Activated T-helper 1 cell treated with anti-CD3 and anti-CD28 coated beads, Interleukin-12 subunit alpha, Interleukin-12 subunit beta, Interleukin-2, Interleukin-4 antibody, amounts not matched to agents 30 ng/mL and 10 ng/mL and 1 ng/mL, durations not matched to agents 14 hours and 24 hours and 36 hours (primary cell): ENCODE measurements around the gene HMGA1. TPM values are rescaled to one million over a fixed set of nuclear protein-coding genes. Genes with fewer than 3 reads are reported as not detected.
A peak's percentile ranks its signal among the peaks of the same experiment; 100 is the strongest.
"Not testable (repeated sequence)": the region's sequence is repeated elsewhere in the genome, so short reads cannot be mapped to it uniquely, and the experiment has no call there.

Source experiments
- DNase-seq: peaks from one replicate; pipeline ENCODE4 v3.0.0; 2021; ENCODE audit warnings: low spot score
- H3K27ac Mint-ChIP-seq: one replicate; pipeline ENCODE4 v1.8.0; 2021; ENCODE audit warnings: mild to moderate bottlenecking, mixed read lengths
- H3K27me3 Mint-ChIP-seq: one replicate; pipeline ENCODE4 v1.8.0; 2022; ENCODE audit warnings: mild to moderate bottlenecking, moderate library complexity, mixed read lengths; ENCODE audit not compliant: insufficient read depth
- H3K36me3 Mint-ChIP-seq: one replicate; pipeline ENCODE4 v1.8.0; 2021; ENCODE audit warnings: low read depth, mixed read lengths
- H3K4me1 Mint-ChIP-seq: one replicate; pipeline ENCODE4 v1.8.0; 2021; ENCODE audit warnings: low read depth, mixed read lengths
- H3K4me3 Mint-ChIP-seq: one replicate; pipeline ENCODE4 v1.8.0; 2021; ENCODE audit warnings: mild to moderate bottlenecking, moderate library complexity, mixed read lengths
- H3K9me3 Mint-ChIP-seq: one replicate; pipeline ENCODE4 v1.8.0; 2021; ENCODE audit warnings: mixed read lengths
- intact Hi-C: fragments of 100-400 bp; cut with micrococcal nuclease; formaldehyde crosslinking; loops from one replicate; pipeline ENCODE4 v1.15.1; 2024
- total RNA-seq: library from RNA; stranded (reverse); gene quantifications from 2 replicates; pipeline ENCODE4 v1.2.3, GENCODE V29; 2022

The HMGA1 gene
- total RNA-seq, 1 donor from 2014 or later = 438 TPM

DNA sequence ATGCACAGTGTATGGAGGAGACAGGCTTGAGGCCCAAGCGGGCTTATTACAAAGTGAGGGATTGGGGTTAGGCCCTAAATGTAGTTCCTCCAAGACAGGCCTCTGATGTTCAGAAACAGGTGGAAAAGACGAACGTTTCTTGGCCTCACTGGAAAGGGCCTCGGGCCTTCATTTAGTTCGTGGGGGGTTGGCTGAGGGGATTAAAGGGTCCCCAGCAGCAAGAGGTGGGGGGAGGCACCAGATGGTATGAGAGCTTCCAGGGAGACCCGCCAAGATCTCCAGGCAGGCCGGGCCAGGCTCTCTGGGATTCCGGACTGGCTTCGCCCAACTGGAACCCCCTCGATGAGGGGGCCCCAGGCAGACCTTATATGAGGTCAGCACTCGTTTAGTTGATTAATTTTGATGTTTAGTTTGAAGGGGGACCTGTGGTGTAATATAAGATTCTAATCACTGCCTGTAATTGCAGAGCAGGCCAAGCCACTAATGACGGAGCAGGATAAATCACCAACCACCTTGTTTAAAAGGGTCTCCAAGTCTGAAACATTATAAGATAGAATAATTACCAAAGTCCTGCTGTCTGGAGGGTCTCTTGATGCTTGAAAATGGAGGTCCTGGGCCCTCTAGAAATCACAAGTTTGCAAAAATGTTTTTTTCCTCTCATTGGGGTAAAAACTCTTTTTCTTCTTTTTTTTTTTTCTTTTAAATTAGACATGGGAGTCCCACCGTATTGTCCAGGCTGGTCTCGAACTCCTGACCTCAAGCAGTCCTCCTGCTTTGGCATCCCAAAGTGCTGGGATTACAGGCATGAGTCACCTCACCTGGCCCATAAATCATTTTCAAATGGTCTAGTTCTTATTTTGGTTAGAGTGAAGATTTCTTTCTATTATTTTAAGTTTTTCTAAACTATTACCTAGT, 2.2 kb downstream of the HMGA1 start:
- no peak for DNase-seq
- peaks cover 47% of the 10 kb centered on the region for H3K36me3 Mint-ChIP-seq
- H3K27ac Mint-ChIP-seq = peak overlapping the region; percentile 71
- H3K4me3 Mint-ChIP-seq = peak overlapping the region; percentile 83
- H3K9me3 Mint-ChIP-seq = no peaks in the 10 kb centered on the region
- intact Hi-C loops = loop anchor here (5.0 kb wide), 2 partner anchors 648 to 667 kb away; partner anchors contain the start of genes ANKS1A and TAF11
- no peaks in the 10 kb centered on the region for H3K27me3 Mint-ChIP-seq
- peaks cover 64% of the 10 kb centered on the region for H3K4me1 Mint-ChIP-seq

- Mint-ChIP-seq H3K27ac (peak overlapping the region; percentile 36), H3K4me1 (peaks cover 64% of the 10 kb centered on the region), H3K9me3 (no peaks in the 10 kb centered on the region), H3K36me3 (peaks cover 49% of the 10 kb centered on the region), H3K27me3 (no peaks in the 10 kb centered on the region), H3K4me3 (peak overlapping the region; percentile 83)
- no peak for DNase-seq
- intact Hi-C loops = loop anchor here (5.0 kb wide), 2 partner anchors 648 to 667 kb away; partner anchors contain the start of genes ANKS1A and TAF11
These were observed 2.8 kb downstream of the HMGA1 start for GRCh38 chr6:34239500-34239825.

GRCh38 chr6:34239893-34240292, 3.2 kb downstream of the HMGA1 start:
- Mint-ChIP-seq H3K9me3 (no peaks in the 10 kb centered on the region), H3K4me3 (peak overlapping the region; percentile 83), H3K27me3 (no peaks in the 10 kb centered on the region), H3K36me3 (peaks cover 51% of the 10 kb centered on the region), H3K4me1 (peaks cover 67% of the 10 kb centered on the region), H3K27ac (peak overlapping the region; percentile 36)
- intact Hi-C loops = loop anchor here (5.0 kb wide), 2 partner anchors 647 to 668 kb away; partner anchors contain the start of genes ANKS1A and TAF11
- no peak for DNase-seq

- peak overlapping the region; percentile 36 for H3K27ac Mint-ChIP-seq
- H3K4me3 Mint-ChIP-seq = peak overlapping the region; percentile 83
- DNase-seq = no peak
- H3K27me3 Mint-ChIP-seq = no peaks in the 10 kb centered on the region
- H3K9me3 Mint-ChIP-seq = no peaks in the 10 kb centered on the region
- peaks cover 55% of the 10 kb centered on the region for H3K36me3 Mint-ChIP-seq
- intact Hi-C loops = no loop called here
- H3K4me1 Mint-ChIP-seq = peaks cover 73% of the 10 kb centered on the region
These were observed 3.9 kb downstream of the HMGA1 start for GRCh38 chr6:34240329-34241248.

- intact Hi-C loops = no loop called here
- Mint-ChIP-seq H3K4me1 (peaks cover 78% of the 10 kb centered on the region), H3K9me3 (no peaks in the 10 kb centered on the region), H3K36me3 (peaks cover 61% of the 10 kb centered on the region), H3K4me3 (peak overlapping the region; percentile 47), H3K27ac (peak overlapping the region; percentile 67), H3K27me3 (no peaks in the 10 kb centered on the region)
- no peak for DNase-seq
These were observed 4.9 kb downstream of the HMGA1 start for GRCh38 chr6:34241351-34242215.

DNA sequence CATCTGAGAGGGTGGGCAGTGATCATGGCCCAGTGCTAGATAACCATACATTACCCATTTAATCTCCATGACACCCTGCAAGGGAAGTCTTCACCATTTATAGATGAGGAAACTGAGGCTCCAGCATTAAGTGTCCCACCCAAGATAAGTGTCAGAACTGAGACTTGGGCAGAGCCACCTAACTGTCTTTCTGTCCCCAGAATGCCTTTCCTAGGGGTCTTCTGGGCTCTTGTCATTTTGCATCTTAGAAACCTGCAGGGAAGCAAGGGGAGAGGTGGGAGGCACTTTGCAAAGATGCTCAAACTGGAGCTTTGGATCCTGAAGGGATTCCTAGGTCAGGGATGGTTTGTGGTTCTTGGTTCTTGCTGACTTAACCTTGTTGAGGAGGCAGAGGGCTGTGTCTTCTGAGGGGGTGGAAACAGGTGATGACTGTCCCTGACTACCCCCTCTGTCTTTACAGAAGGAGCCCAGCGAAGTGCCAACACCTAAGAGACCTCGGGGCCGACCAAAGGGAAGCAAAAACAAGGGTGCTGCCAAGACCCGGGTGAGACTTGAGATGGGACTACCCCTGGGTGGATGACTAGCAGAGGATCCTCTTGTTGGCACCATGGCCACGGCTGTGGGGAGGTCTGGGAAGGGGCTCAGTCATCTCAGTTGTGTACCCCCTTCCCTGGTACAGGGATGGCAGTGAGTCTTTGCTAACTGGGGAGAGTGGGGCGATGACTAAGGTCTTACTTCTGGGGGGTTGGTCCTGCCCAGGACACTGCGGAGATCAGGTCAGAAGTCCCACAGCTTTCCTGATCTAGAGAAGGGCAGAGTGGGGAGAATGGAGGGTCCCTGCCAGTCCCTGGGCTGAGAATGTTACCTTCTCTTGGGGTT, 5.8 kb downstream of the HMGA1 start:
- peak overlapping the region; percentile 57 for H3K4me3 Mint-ChIP-seq
- no peaks in the 10 kb centered on the region for H3K9me3 Mint-ChIP-seq
- intact Hi-C loops = no loop called here
- no peaks in the 10 kb centered on the region for H3K27me3 Mint-ChIP-seq
- peaks cover 61% of the 10 kb centered on the region for H3K36me3 Mint-ChIP-seq
- H3K27ac Mint-ChIP-seq = peak overlapping the region; percentile 67
- DNase-seq = no peak
- H3K4me1 Mint-ChIP-seq = peaks cover 85% of the 10 kb centered on the region

GRCh38 chr6:34243131-34243771, 6.6 kb downstream of the HMGA1 start:
- Mint-ChIP-seq H3K36me3 (peaks cover 60% of the 10 kb centered on the region), H3K9me3 (no peaks in the 10 kb centered on the region), H3K27me3 (no peaks in the 10 kb centered on the region), H3K4me1 (peaks cover 93% of the 10 kb centered on the region), H3K27ac (peak overlapping the region; percentile 67), H3K4me3 (peak overlapping the region; percentile 57)
- intact Hi-C loops = no loop called here
- no peak for DNase-seq

- intact Hi-C loops = no loop called here
- Mint-ChIP-seq H3K27me3 (peaks cover 1% of the 10 kb centered on the region), H3K9me3 (no peaks in the 10 kb centered on the region), H3K4me3 (peak overlapping the region; percentile 51), H3K27ac (peak overlapping the region; percentile 84), H3K36me3 (peaks cover 53% of the 10 kb centered on the region), H3K4me1 (peaks cover 87% of the 10 kb centered on the region)
- DNase-seq = no peak
These were observed 7.5 kb downstream of the HMGA1 start for GRCh38 chr6:34243901-34244884.

DNA sequence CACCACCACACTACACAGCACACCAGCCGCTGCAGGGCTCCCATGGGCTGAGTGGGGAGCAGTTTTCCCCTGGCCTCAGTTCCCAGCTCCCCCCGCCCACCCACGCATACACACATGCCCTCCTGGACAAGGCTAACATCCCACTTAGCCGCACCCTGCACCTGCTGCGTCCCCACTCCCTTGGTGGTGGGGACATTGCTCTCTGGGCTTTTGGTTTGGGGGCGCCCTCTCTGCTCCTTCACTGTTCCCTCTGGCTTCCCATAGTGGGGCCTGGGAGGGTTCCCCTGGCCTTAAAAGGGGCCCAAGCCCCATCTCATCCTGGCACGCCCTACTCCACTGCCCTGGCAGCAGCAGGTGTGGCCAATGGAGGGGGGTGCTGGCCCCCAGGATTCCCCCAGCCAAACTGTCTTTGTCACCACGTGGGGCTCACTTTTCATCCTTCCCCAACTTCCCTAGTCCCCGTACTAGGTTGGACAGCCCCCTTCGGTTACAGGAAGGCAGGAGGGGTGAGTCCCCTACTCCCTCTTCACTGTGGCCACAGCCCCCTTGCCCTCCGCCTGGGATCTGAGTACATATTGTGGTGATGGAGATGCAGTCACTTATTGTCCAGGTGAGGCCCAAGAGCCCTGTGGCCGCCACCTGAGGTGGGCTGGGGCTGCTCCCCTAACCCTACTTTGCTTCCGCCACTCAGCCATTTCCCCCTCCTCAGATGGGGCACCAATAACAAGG, 8.5 kb downstream of the HMGA1 start:
- Mint-ChIP-seq H3K4me1 (peaks cover 77% of the 10 kb centered on the region), H3K27ac (peak overlapping the region; percentile 79), H3K36me3 (peaks cover 47% of the 10 kb centered on the region)
- DNase-seq, H3K27me3 Mint-ChIP-seq, H3K9me3 Mint-ChIP-seq, H3K4me3 Mint-ChIP-seq: not testable (repeated sequence)
- intact Hi-C loops = loop anchor here (5.0 kb wide), 1 partner anchor 72 kb away; no protein-coding TSS in a partner anchor

DNA sequence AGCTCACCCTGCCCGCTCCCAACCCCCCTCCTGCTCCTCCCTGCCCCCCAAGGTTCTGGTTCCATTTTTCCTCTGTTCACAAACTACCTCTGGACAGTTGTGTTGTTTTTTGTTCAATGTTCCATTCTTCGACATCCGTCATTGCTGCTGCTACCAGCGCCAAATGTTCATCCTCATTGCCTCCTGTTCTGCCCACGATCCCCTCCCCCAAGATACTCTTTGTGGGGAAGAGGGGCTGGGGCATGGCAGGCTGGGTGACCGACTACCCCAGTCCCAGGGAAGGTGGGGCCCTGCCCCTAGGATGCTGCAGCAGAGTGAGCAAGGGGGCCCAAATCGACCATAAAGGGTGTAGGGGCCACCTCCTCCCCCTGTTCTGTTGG, 9.1 kb downstream of the HMGA1 start:
- not testable (repeated sequence) for DNase-seq, H3K27me3 Mint-ChIP-seq, H3K9me3 Mint-ChIP-seq, H3K4me3 Mint-ChIP-seq
- H3K4me1 Mint-ChIP-seq = peaks cover 72% of the 10 kb centered on the region
- peaks cover 43% of the 10 kb centered on the region for H3K36me3 Mint-ChIP-seq
- H3K27ac Mint-ChIP-seq = peak overlapping the region; percentile 79
- intact Hi-C loops = loop anchor here (5.0 kb wide), 1 partner anchor 72 kb away; no protein-coding TSS in a partner anchor
